ENCODE data around the gene GBX1. TPM values are rescaled to one million over a fixed set of nuclear protein-coding genes. Genes with fewer than 3 reads are reported as not detected.

The GBX1 gene
- total RNA-seq = not detected

- Histone ChIP-seq H3K4me1 (peaks cover 5 to 20% of the 10 kb centered on the region in 2 donors), H3K27ac (no peak within 1 kb of the TSS), H3K9me3 (no peaks in the 10 kb centered on the region), H3K4me3 (replicated peaks in 1 of 3) (peak within 1 kb of the TSS in 1 of 3 donors; percentile 22), H3K27me3 (no peaks in the 10 kb centered on the region), H3K36me3 (no peaks in the 10 kb centered on the region)
- peak in 1 of 2 donors; percentile 10 for DNase-seq
- WGBS, 2 donors = 1 to 2% methylated on average over 16 to 35 of the region's 101 CpGs
- intact Hi-C loops (cut with DNase I) = no loop called here
- no peak for TF ChIP-seq POLR2A (IDR thresholded peaks at IDR 0.05)
- TF ChIP-seq CTCF (IDR thresholded peaks at IDR 0.05) = peak in 1 of 6 experiments; percentile 15
Measured at GRCh38 chr7:151167197-151167961, at the start of gene GBX1. Gene GBX1 (minus strand): TSS chr7:151167694. CDS start chr7:151167548, 146 bp downstream.

DNA sequence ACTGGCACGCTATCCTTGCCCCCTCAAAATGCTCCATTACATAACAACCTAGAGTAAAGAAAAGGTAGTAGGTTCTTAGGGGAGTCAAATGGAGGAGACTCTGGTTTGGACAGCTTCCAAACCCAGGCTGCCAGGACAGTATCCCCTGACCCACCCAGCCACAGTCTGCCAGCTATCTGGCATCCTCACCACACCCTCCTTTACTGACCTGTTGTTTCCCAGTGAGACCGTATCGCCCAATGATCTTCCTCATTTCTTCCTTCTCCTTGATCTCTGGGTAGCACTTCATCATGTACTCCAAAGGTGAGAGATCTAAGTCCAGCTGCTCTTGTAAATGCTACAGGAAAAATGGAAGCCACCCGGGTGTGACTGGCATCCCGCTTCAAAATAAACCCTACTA is 47.9 kb upstream of the GBX1 start:
- DNase-seq = no peak
- WGBS, 2 donors = 90 to 97% methylated on average over 5 of the region's 5 CpGs
- Histone ChIP-seq H3K9me3 (no peaks in the 10 kb centered on the region), H3K36me3 (peaks cover 61 to 65% of the 10 kb centered on the region in 2 donors), H3K4me1 (no peaks in the 10 kb centered on the region), H3K4me3 (replicated peaks in 1 of 3) (no peak overlapping the region), H3K27ac (no peak overlapping the region), H3K27me3 (no peaks in the 10 kb centered on the region)
- TF ChIP-seq POLR2A (IDR thresholded peaks at IDR 0.05) (no peak), CTCF (IDR thresholded peaks at IDR 0.05) (no peak)
- intact Hi-C loops (cut with DNase I) = no loop called here

DNA sequence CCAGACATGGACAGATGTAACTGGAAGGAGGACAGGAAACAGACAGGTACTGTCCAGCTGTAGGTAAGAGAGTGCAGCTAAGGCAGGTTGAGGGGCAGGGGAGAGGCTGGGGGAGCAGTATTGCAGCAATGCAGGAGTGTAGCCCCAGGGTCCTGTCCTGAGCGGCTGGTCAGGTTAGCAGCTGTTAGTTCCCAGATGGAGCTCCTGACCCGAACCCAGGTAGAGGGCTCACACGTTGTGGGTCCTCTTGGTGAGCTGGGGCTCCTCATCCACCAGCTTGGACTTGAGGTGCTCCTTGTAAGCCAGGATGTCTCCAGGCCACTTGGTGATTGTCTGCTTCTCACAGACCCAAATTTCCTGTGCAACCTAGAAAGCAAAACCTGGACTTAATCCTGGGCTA is 46.3 kb upstream of the GBX1 start:
- 76 to 90% methylated on average over 2 to 3 of the region's 3 CpGs for WGBS, 2 donors

GRCh38 chr7:151212626-151213025 is 45.1 kb upstream of the GBX1 start:
- Histone ChIP-seq H3K9me3 (no peaks in the 10 kb centered on the region), H3K36me3 (peaks cover 37 to 39% of the 10 kb centered on the region in 2 donors), H3K27me3 (no peaks in the 10 kb centered on the region), H3K27ac (no peak overlapping the region), H3K4me1 (no peaks in the 10 kb centered on the region), H3K4me3 (replicated peaks in 1 of 3) (no peak overlapping the region)
- WGBS, 2 donors = 95 to 96% methylated on average over 5 of the region's 5 CpGs
- TF ChIP-seq POLR2A (IDR thresholded peaks at IDR 0.05) = no peak
- no peak for TF ChIP-seq CTCF (IDR thresholded peaks at IDR 0.05)
- intact Hi-C loops (cut with DNase I) = no loop called here
- DNase-seq = no peak

More for the DNA sequence above, 46.3 kb upstream of the GBX1 start:
- H3K4me1 ChIP-seq = no peaks in the 10 kb centered on the region
- H3K9me3 ChIP-seq = no peaks in the 10 kb centered on the region
- no peak for DNase-seq
- no peaks in the 10 kb centered on the region for H3K27me3 ChIP-seq
- TF ChIP-seq CTCF (IDR thresholded peaks at IDR 0.05) (no peak), POLR2A (IDR thresholded peaks at IDR 0.05) (no peak)
- H3K4me3 ChIP-seq (replicated peaks in 1 of 3) = no peak overlapping the region
- intact Hi-C loops (cut with DNase I) = no loop called here
- H3K27ac ChIP-seq = no peak overlapping the region
- peaks cover 48 to 51% of the 10 kb centered on the region in 2 donors for H3K36me3 ChIP-seq

DNA sequence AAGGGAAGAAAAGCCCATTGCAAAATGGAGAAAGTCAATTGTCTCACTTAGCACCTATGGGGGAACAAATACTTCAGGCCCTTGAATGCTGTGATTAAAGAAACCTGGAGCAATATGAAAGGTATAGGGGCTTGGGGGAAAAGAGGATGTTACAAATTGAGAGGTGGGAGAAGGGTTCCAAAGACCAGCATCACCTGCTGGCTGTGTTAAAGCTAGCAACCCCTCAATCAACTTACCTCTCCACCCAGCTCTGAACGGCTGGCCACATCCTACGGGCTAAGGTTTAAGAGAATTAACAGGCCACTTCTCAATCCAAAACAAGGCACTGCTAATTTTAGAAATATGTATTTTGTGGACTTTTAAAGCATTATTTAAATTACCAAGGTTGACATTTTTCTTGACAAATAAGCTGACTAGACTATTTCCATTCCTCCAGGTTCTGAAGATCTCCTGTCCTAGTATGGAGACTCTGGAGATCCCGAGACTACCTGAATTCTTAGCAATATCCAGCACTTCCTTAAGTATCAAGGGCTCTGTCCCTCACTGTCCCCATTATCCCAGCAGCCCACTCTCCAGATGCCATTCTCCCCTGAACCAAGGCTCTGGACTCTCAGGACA is 43.8 kb upstream of the GBX1 start:
- no peak overlapping the region for H3K4me3 ChIP-seq (replicated peaks in 1 of 3)

More for the DNA sequence above, 43.8 kb upstream of the GBX1 start:
- WGBS, 2 donors = 76 to 80% methylated on average over 3 of the region's 3 CpGs
- Histone ChIP-seq H3K9me3 (no peaks in the 10 kb centered on the region), H3K27me3 (no peaks in the 10 kb centered on the region), H3K27ac (no peak overlapping the region), H3K4me1 (no peaks in the 10 kb centered on the region), H3K36me3 (peaks cover 25 to 26% of the 10 kb centered on the region in 2 donors)
- intact Hi-C loops (cut with DNase I) = no loop called here
- no peak for DNase-seq
- TF ChIP-seq CTCF (IDR thresholded peaks at IDR 0.05) = no peak
- TF ChIP-seq POLR2A (IDR thresholded peaks at IDR 0.05) = no peak
